Mammary epithelial cell (primary cell): ENCODE results near the gene TDRD9.

Experiments used
- CTCF ChIP-seq, 2 donors: IDR thresholded peaks in 1 of 2; conservative IDR thresholded peaks in 1 of 2; 2 replicates each; pipeline ENCODE4 v1.5.1; 2011 to 2012; ENCODE audit warnings: inconsistent platforms in 2 of 2, low read length in 2 of 2, mild to moderate bottlenecking in 2 of 2, control low read depth in 1 of 2, low read depth in 1 of 2; ENCODE audit not compliant: insufficient read depth in 1 of 2; ENCODE audit errors: extremely low read depth in 1 of 2
- EZH2 ChIP-seq: IDR thresholded peaks from 2 replicates; pipeline ENCODE4 v1.6.1; 2012; ENCODE audit warnings: low read length, inconsistent platforms, borderline replicate concordance

- no peak for TF ChIP-seq EZH2
- TF ChIP-seq CTCF (conservative IDR thresholded peaks at IDR 0.05 in 1 of 2, IDR thresholded peaks at IDR 0.05 in 1 of 2; ENCODE audit: extremely low read depth in 1 of 2, insufficient read depth in 1 of 2, low read depth in 1 of 2, low read length in 2 of 2) = no peak
These were observed 108.8 kb downstream of the TDRD9 start for GRCh38 chr14:104037074-104037473.
